ENCODE results near the gene LYPD6. TPM values are rescaled to one million over a fixed set of nuclear protein-coding genes. Genes with fewer than 3 reads are reported as not detected.

Gene LYPD6
- polyA plus RNA-seq, 1 of the 3 experiments (the other 2 are of a cell fraction), result 8.1 TPM

DNA sequence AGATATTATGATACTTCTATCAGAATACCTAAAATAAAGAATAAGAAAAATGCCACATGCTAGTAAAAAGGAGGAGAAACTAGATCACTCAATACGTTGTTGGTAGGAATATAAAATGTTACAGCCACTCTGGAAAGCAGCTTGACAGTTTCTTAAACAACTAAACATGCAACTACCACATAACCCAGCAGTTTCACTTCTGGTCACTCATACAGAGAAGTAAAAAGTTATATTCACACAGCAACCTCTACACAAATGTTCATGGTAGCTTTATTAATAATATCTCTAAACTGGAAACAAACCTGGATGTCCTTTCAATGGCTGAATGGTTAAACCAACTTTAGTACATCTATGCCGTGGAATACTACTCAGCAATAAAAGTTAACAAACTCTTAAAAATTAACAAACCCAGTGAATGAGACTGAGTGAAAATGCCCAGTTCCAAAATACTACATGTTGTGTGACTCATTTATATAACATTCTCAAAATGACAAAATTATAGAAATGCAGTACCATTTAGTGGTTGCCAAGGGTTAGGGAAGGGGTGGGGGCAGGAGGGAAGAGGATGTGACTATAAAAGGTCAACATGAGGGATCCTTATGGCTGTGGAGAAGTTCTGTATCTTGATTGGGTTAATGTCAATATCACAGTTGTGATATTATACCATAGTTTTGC lies 133.1 kb downstream of the LYPD6 start (continued):
- no peak for TF ChIP-seq EZH2phosphoT487 (IDR thresholded peaks at IDR 0.05; ENCODE audit: borderline replicate concordance, low read depth)
- no peak for TF ChIP-seq FOXJ3 (CRISPR knock-in tag; IDR thresholded peaks at IDR 0.05)

DNA sequence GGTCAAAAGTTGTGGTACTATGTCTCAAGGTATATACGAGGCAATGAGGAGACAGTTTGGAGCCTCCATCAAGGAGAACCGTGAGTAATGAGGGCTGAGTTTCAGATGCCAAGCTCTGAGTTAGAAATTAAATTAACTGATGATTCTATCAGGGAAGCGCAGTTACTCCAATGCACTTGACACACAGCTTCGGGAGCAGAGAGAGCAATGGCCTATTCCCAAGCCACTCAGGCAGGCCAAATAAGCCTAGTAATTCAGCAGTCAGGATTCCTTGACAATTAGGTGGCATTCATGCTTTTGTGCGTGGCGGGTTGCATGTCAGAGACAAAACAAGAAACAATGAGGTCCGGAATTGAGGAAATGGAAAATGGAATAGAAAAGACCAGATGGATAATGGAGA lies 134.0 kb downstream of the LYPD6 start:
- Histone ChIP-seq H3K4me1 (ENCODE audit: control insufficient read depth in 1 of 2, insufficient read depth in 2 of 2, low read depth in 1 of 2, low read length in 1 of 2) (peaks cover 4 to 5% of the 10 kb centered on the region in 2 experiments; a peak in 2 of 4 replicates), H4K20me1 (ENCODE audit: insufficient read depth) (no peaks in the 10 kb centered on the region), H2AFZ (ENCODE audit: low read depth) (no peak overlapping the region), H3K9me2 (no peaks in the 10 kb centered on the region), H3K27ac (ENCODE audit: low read depth in 2 of 2, low read length in 1 of 2) (no peak overlapping the region), H3K9ac (no peak overlapping the region), H3K4me2 (no peak overlapping the region), H3F3A (replicated peaks; ENCODE audit: insufficient read depth) (no peaks in the 10 kb centered on the region), H3K9me3 (peaks cover 17% of the 10 kb centered on the region), H3K79me2 (ENCODE audit: insufficient read depth) (no peaks in the 10 kb centered on the region), H3K4me3 (ENCODE audit: low read depth in 2 of 2, low read length in 1 of 2) (no peak overlapping the region), H3K27me3 (ENCODE audit: insufficient read depth) (no peaks in the 10 kb centered on the region), H3K36me3 (replicated peaks in 1 of 2; ENCODE audit: control insufficient read depth in 1 of 2, insufficient read depth in 2 of 2, low read length in 1 of 2) (peaks cover 4 to 12% of the 10 kb centered on the region in 2 experiments)
- POLR2A ChIA-PET, result no interaction called here
- 56% methylated on average over 7 of the region's 7 CpGs for WGBS (ENCODE audit: low lambda C conversion rate)
- no peak for TF ChIP-seq SMC3 (IDR thresholded peaks at IDR 0.05; ENCODE audit: low read depth, low read length)
- no peak for TF ChIP-seq RFX5 (IDR thresholded peaks at IDR 0.05; ENCODE audit: low read length)
- TF ChIP-seq CHD2 (IDR thresholded peaks at IDR 0.05; ENCODE audit: low read length, partially characterized antibody), result no peak
- no peak for TF ChIP-seq FOSL2 (IDR thresholded peaks at IDR 0.05; ENCODE audit: borderline replicate concordance, low read depth)
- no peak for TF ChIP-seq GATA2 (CRISPR knock-in tag; IDR thresholded peaks at IDR 0.05)
- no peak for TF ChIP-seq JUND (IDR thresholded peaks at IDR 0.05)
- CTCF ChIA-PET, result no interaction called here
- DNase-seq, result no peak

DNA sequence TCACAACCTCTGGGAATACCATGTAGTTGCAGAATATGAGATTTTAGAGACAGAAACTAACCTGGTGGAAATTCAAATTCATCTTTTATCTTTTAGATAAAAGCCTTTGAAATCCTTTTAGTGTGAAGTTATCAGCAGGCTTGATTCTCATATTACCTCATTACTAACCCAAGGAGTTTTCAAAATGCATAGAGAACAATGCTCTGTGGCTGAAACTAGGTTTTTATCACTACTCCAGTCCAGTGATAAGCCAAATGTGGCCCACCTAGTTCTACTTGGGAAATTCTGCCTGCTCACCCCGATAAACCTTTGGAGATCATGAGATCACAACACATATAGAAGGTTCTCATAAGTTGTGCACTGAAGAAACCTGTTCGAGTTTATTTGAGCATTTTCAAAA lies 135.5 kb downstream of the LYPD6 start:
- Histone ChIP-seq H3K27ac (ENCODE audit: low read depth in 2 of 2, low read length in 1 of 2) (no peak overlapping the region; a peak in 1 of 4 replicates), H3K27me3 (ENCODE audit: insufficient read depth) (no peaks in the 10 kb centered on the region), H2AFZ (ENCODE audit: low read depth) (no peak overlapping the region), H3K79me2 (ENCODE audit: insufficient read depth) (no peaks in the 10 kb centered on the region), H4K20me1 (ENCODE audit: insufficient read depth) (no peaks in the 10 kb centered on the region), H3K9ac (no peak overlapping the region), H3F3A (replicated peaks; ENCODE audit: insufficient read depth) (no peaks in the 10 kb centered on the region), H3K4me3 (ENCODE audit: low read depth in 2 of 2, low read length in 1 of 2) (no peak overlapping the region), H3K4me2 (no peak overlapping the region), H3K9me2 (no peaks in the 10 kb centered on the region), H3K9me3 (peaks cover 6% of the 10 kb centered on the region), H3K36me3 (replicated peaks in 1 of 2; ENCODE audit: control insufficient read depth in 1 of 2, insufficient read depth in 2 of 2, low read length in 1 of 2) (peaks cover 5 to 12% of the 10 kb centered on the region in 2 experiments), H3K4me1 (ENCODE audit: control insufficient read depth in 1 of 2, insufficient read depth in 2 of 2, low read depth in 1 of 2, low read length in 1 of 2) (peaks cover 4 to 5% of the 10 kb centered on the region in 2 experiments; a peak in 2 of 4 replicates)
- ChIA-PET CTCF (no interaction called here), POLR2A (no interaction called here)
- TF ChIP-seq RCOR1 (IDR thresholded peaks at IDR 0.05; ENCODE audit: low read length) (no peak), SIN3A (IDR thresholded peaks at IDR 0.05; ENCODE audit: borderline replicate concordance, low read depth, low read length) (no peak), CHD2 (IDR thresholded peaks at IDR 0.05; ENCODE audit: low read length, partially characterized antibody) (no peak), FOXM1 (IDR thresholded peaks at IDR 0.05; ENCODE audit: low read depth) (no peak), ELF1 (IDR thresholded peaks at IDR 0.05) (no peak), TAF1 (IDR thresholded peaks at IDR 0.05; ENCODE audit: borderline replicate concordance, low read depth, low read length) (no peak), GATA2 (CRISPR knock-in tag; IDR thresholded peaks at IDR 0.05) (no peak; the same call in 1 of the 2 replicates)
- TF ChIP-seq, protein P1, sequence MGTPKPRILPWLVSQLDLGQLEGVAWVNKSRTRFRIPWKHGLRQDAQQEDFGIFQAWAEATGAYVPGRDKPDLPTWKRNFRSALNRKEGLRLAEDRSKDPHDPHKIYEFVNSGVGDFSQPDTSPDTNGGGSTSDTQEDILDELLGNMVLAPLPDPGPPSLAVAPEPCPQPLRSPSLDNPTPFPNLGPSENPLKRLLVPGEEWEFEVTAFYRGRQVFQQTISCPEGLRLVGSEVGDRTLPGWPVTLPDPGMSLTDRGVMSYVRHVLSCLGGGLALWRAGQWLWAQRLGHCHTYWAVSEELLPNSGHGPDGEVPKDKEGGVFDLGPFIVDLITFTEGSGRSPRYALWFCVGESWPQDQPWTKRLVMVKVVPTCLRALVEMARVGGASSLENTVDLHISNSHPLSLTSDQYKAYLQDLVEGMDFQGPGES (IDR thresholded peaks at IDR 0.05; ENCODE audit: low read depth, low read length), result no peak
- no peak for DNase-seq
- 82% methylated on average over 2 of the region's 2 CpGs for WGBS (ENCODE audit: low lambda C conversion rate)
